HG02938 (cell line): ENCODE results near the gene FYB2.

Experiments
- ATAC-seq: cut with Tn5 transposase; IDR thresholded peaks from one replicate; pipeline ENCODE4 v1.9.1; 2021; ENCODE audit warnings: mild to moderate bottlenecking, moderate library complexity; ENCODE audit not compliant: unreplicated experiment

FYB2 gene

DNA sequence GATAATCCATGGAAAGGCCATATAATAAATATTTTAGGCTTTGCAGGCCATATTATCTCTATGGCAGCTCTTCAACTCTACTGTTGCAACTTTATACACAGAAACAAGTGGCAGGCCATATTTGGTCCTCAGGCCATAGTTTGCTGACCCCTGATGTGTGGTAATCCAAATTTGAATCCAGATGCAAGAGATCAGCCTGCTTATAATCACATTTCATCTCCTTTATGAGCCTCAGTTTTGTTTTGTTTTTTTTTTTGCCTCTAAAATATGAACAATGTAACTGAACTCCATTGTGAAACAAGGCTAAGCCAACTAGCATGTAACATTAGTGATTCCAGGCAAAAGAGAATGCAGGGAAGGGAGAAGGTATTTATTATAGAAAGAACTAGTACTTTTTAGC is 92.5 kb downstream of the FYB2 start:
- no peak for ATAC-seq

GRCh38 chr1:56719171-56719570 is 100.0 kb downstream of the FYB2 start:
- no peak for ATAC-seq

DNA sequence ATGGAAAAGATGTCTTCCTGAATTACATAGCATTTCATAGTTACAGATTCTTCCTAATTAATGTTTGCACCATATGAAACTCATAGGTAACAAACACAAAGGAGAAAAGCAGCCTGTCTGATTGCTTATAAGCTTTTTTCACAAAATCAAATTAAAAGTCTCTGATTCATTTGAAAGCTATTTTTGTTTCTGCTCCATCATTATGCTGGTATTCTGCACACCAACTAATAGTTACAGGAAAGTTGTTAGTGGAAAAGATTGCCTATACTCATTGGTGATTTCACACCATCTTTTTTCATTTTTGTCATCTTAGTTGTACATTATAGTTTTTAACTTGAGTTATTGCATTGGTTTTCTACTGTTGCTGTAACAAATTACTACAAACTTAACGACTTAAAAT is 104.0 kb downstream of the FYB2 start:
- no peak for ATAC-seq

GRCh38 chr1:56713112-56713511 is 106.1 kb downstream of the FYB2 start:
- no peak for ATAC-seq

GRCh38 chr1:56712150-56712549 is 107.1 kb downstream of the FYB2 start:
- no peak for ATAC-seq

DNA sequence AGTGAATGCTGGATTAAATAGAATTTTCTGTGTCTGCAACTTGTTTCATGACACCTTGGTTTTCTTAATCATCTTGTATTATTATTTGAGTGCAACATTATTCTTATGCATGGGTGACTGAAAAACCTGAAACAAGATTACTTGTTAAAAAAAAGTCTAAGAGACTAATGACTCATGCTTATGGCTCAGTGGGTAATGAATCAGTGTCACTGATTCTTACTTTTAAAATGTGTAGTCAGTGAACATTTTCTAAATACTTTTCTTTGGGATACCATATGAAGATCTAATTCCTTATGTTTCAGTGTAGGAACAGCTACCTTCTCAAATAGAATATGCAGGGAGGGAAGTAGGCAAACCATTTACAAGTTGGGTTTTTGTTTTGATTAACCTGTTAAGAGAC is 108.6 kb downstream of the FYB2 start:
- no peak for ATAC-seq

- ATAC-seq, result no peak
These were observed 109.2 kb downstream of the FYB2 start for GRCh38 chr1:56709995-56710394.

- peak; percentile 75 for ATAC-seq
These were observed 109.8 kb downstream of the FYB2 start for GRCh38 chr1:56709269-56709880.

DNA sequence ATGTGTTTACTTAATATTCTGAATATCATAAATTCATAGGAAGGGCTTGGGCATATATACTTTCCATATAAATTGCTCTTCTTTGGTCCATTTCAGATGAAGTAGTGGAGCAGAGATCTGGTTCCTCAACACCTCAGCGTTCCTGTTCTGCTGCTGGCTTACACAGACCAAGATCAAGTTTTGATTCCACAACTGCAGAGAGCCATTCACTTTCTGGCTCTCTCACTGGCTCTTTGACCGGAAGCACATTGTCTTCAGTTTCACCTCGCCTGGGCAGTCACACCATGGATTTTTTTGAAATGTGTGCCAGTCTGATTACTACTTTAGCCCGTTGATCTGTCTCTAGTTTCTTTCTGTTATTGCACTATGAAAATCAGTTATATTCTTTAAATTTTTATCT is 111.8 kb downstream of the FYB2 start:
- no peak for ATAC-seq

DNA sequence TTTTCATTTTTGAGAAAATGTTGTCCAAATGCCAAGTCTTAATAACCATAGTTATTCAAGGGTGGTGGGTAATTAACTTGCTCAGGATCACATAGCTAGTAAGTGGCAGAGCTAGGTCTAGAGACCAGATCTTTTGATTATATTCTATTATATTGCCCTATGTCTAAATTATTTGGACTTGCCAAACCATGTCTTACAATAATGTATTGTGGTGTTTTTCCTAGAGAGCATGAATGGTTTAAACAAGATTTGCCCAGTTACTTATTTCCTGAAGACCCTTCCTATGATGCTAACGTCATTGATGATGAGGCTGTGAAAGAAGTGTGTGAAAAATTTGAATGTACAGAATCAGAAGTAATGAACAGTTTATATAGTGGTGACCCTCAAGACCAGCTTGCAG is 115.5 kb downstream of the FYB2 start:
- no peak for ATAC-seq

- ATAC-seq, result no peak
These were observed 122.5 kb downstream of the FYB2 start for GRCh38 chr1:56696663-56697062.

- ATAC-seq, result no peak
These were observed 130.6 kb downstream of the FYB2 start for GRCh38 chr1:56688522-56689026.

DNA sequence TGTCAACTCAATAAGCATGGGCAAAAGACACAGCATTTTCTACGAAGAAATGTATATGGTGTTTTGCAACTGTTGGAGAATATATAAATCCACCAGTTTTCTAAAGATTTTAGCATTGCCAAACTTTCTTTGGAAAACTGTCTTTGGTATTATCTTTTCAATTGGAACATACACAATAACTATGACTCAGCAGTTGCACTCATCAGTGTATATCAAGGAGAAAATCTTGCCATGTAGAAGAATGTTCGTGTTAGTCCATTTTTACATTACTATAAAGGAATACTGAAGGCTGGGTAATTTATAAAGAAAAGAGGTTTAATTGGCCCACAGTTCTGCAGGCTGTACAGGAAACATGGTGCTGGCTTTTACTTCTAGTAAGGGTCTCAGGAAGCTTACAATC is 133.0 kb downstream of the FYB2 start:
- no peak for ATAC-seq

GRCh38 chr1:56683569-56683968 is 135.6 kb downstream of the FYB2 start:
- ATAC-seq, result no peak

GRCh38 chr1:56676571-56677035 is 142.6 kb downstream of the FYB2 start:
- no peak for ATAC-seq

DNA sequence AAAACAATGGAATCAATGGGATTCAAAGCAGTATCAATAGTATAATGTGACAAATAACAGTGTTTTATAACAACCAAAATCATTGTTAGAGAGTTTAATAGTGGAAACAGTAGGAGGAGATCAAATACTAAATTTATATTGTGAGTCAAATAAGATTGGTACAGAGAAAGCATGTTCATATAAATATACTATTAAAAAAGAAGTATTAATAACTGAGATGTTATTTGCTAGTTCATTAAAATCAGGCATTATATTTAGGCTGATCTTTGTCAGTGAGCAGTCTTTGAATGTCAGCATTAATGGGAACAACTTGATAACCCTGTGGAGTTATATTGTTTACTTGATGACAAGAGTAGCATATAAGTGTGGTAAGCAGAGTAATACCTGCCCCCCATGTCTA is 143.4 kb downstream of the FYB2 start:
- no peak for ATAC-seq

DNA sequence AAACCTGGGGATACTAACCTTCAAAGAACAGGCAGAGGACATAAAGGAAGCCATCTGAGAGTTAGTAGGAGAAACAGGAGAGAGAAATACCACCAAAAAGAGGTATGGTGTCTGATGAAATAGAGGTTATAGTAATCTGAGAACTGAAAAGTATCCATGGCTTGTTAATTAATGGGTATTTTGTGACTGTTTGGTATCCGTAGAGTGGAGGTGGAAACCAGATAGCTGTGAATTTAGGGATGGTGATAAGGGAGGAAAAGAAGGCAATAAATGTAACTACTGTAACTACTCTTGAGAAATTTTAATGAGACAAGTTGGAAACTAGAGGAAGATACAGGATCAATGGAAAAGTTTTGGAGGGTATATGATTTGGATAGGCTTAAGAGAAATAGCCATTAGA is 146.6 kb downstream of the FYB2 start:
- no peak for ATAC-seq

DNA sequence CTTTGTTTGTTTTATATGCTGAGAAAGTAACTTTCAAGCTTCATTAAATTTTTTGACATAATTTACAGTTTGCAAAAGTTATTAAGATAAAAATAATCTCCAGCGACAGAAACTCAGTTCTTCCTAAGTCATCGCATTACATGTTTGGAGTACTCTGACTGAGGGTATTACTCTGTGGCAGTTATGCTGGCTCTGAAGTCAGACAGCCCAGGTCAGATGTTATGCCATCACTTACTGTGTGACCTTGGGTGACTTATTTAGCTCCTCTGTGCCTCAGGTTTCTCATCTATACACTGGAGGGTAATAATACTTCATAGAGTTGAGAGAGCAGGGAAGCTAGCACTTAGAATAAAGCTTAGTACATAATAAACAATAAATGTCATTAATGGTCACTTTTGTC is 147.7 kb downstream of the FYB2 start:
- ATAC-seq, result no peak

DNA sequence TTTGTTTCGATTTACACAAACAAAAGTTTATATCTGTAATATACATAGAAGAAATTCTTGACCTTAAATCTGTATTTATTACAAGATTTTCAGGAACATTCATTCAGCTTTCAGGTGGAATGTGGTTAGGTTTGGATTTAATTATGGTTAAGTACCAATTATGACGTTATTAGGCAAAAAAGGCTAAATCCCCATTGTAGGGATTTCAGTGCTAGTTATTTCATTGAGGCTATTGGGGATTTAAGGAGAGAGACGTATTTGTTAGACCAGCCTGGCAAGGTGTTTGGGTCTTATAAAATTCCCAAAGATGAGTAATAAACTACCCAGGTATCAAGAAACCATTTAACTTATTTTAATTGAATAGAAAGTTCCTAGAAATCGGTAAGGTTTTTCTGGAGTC is 148.1 kb downstream of the FYB2 start:
- no peak for ATAC-seq

GRCh38 chr1:56670350-56670749 is 148.9 kb downstream of the FYB2 start:
- ATAC-seq, result no peak
